Testis (tissue), 3 donors: ENCODE data around the gene FOXN3. TPM values are rescaled to one million over a fixed set of nuclear protein-coding genes. Genes with fewer than 3 reads are reported as not detected.

Source experiments
- DNase-seq: peaks from one replicate; pipeline ENCODE4 v3.0.0-alpha.2; 2019
- H3K27ac ChIP-seq, 2 donors: fragments of 200-600 bp; sonication (generic); one replicate each; pipeline ENCODE4 v1.5.1; 2019
- H3K27me3 ChIP-seq: fragments of 200-600 bp; sonication (generic); one replicate; pipeline ENCODE4 v1.5.1; 2019
- H3K36me3 ChIP-seq: fragments of 200-600 bp; sonication (generic); one replicate; pipeline ENCODE4 v1.5.1; 2017; ENCODE audit warnings: low read depth; ENCODE audit errors: missing control alignments
- H3K4me1 ChIP-seq: fragments of 200-600 bp; sonication (generic); one replicate; pipeline ENCODE4 v1.5.1; 2019
- H3K4me3 ChIP-seq, 2 donors: fragments of 200-600 bp; sonication (generic); one replicate each; pipeline ENCODE4 v1.5.1; 2017 to 2019
- H3K9me3 ChIP-seq: fragments of 200-600 bp; sonication (generic); one replicate; pipeline ENCODE4 v1.5.1; 2017
- POLR2A ChIP-seq: fragments of 450-650 bp; IDR thresholded peaks from one replicate; pipeline ENCODE4 v1.6.1; 2017; ENCODE audit warnings: antibody characterized with exemption, mild to moderate bottlenecking, moderate library complexity
- WGBS, 2 donors: methylation state at CpG; one replicate each; pipeline ENCODE4 v1.1.5; 2018; 5-methylcytosine and 5-hydroxymethylcytosine counted together
- intact Hi-C: fragments of 100-400 bp; cut with DNase I; formaldehyde crosslinking; loops from one replicate; pipeline ENCODE4 v1.15.1; 2023; ENCODE audit warnings: low total_unique reads
- polyA plus RNA-seq: library from polyadenylated mRNA; stranded (reverse); fragments of 350-450 nt; fragmentation: Illumina TruSeq; extraction: RNeasy Lipid Tissue Mini Kit (QIAGEN cat#74804); gene quantifications from one replicate; pipeline ENCODE4 v1.2.3, GENCODE V29; 2014; ENCODE audit warnings: low read depth, low replicate concordance; ENCODE audit not compliant: insufficient read depth
- total RNA-seq, 2 donors: library from RNA; depleted of rRNA; stranded (reverse); fragments of >200 nt; gene quantifications; one replicate each; pipeline ENCODE4 v1.2.3, GENCODE V29; 2016
- TF ChIP-seq, protein P1 (sequence below), 3 experiments: fragments of 450-650 bp in 2 of 3; fragments of 200-600 bp in 1 of 3; sonication (generic) in 1 of 3; IDR thresholded peaks; one replicate each; pipeline ENCODE4 v1.5.1; 2016 to 2019; ENCODE audit warnings: antibody characterized with exemption in 3 of 3, mild to moderate bottlenecking in 2 of 3, moderate library complexity in 1 of 3

FOXN3 gene
- total and polyA plus RNA-seq, 3 donors from 2014 or later = 40.7 to 103 (median 100) TPM

DNA sequence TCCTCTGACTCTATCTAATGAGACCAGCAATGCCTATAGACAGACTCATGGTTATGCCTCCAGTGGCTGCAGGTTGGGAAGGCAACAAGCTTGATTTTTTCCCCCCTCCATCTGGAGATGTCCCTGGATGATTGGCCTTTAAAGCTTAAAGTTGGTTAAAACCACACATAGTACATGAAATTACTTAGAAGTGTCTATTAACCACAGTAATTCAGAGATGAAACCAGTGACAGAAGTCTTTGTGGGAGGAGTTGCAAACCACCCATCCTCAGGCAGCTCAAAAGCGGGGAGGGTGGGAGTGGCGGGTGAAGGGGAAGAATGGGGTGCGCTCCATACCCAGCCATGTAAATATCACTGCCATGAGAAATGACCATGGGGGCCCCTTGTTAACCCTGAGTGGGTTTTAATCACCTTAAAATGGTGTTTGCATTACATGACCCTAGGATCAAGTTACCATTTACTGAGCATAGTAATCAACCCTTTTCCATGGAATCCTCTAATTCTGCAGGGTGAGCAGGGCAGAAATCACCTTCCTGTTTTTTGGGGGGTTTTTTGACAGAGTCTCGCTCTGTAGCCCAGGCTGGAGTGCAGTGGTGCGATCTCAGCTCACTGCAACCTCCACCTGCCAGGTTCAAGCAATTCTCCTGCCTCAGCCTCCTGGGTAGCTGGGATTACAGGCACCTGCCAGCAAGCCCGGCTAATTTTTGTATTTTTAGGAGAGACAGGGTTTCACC is 133.5 kb downstream of the FOXN3 start:
- DNase-seq = no peak
- Histone ChIP-seq H3K27ac (no peak overlapping the region), H3K36me3 (no peaks in the 10 kb centered on the region), H3K4me1 (peaks cover 5% of the 10 kb centered on the region), H3K27me3 (no peaks in the 10 kb centered on the region), H3K9me3 (no peaks in the 10 kb centered on the region), H3K4me3 (no peak overlapping the region)
- TF ChIP-seq, protein P1, sequence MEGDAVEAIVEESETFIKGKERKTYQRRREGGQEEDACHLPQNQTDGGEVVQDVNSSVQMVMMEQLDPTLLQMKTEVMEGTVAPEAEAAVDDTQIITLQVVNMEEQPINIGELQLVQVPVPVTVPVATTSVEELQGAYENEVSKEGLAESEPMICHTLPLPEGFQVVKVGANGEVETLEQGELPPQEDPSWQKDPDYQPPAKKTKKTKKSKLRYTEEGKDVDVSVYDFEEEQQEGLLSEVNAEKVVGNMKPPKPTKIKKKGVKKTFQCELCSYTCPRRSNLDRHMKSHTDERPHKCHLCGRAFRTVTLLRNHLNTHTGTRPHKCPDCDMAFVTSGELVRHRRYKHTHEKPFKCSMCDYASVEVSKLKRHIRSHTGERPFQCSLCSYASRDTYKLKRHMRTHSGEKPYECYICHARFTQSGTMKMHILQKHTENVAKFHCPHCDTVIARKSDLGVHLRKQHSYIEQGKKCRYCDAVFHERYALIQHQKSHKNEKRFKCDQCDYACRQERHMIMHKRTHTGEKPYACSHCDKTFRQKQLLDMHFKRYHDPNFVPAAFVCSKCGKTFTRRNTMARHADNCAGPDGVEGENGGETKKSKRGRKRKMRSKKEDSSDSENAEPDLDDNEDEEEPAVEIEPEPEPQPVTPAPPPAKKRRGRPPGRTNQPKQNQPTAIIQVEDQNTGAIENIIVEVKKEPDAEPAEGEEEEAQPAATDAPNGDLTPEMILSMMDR (IDR thresholded peaks at IDR 0.05) = no peak
- no peak for TF ChIP-seq POLR2A
- WGBS, 2 donors = 81 to 95% methylated on average over 5 to 6 of the region's 6 CpGs
- intact Hi-C loops = no loop called here

DNA sequence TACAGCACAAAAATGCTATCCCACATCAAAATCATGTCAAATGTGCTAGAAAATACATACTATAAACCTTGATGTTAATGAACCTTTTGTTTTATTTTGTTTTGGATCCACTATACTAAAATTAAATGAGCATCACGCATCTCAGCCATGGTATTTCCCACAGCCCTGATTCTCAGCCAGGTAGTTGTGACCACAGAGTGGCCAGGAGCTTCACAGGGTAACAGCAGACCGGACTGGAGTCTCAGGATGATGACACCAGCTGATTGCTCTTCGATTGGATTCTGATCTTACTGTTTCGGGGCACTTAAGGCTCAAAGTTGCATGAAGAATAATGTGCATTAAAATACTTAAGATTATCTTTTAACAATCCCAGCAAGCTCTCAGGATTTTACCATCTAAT is 134.8 kb downstream of the FOXN3 start:
- no peaks in the 10 kb centered on the region for H3K36me3 ChIP-seq
- H3K4me3 ChIP-seq = no peak overlapping the region
- no peaks in the 10 kb centered on the region for H3K9me3 ChIP-seq
- intact Hi-C loops = no loop called here
- peaks cover 5% of the 10 kb centered on the region for H3K4me1 ChIP-seq
- TF ChIP-seq, protein P1 (IDR thresholded peaks at IDR 0.05) = no peak
- TF ChIP-seq POLR2A = no peak
- no peak for DNase-seq
- WGBS, 2 donors = 95 to 97% methylated on average over 4 of the region's 4 CpGs
- no peak overlapping the region for H3K27ac ChIP-seq
- H3K27me3 ChIP-seq = no peaks in the 10 kb centered on the region

DNA sequence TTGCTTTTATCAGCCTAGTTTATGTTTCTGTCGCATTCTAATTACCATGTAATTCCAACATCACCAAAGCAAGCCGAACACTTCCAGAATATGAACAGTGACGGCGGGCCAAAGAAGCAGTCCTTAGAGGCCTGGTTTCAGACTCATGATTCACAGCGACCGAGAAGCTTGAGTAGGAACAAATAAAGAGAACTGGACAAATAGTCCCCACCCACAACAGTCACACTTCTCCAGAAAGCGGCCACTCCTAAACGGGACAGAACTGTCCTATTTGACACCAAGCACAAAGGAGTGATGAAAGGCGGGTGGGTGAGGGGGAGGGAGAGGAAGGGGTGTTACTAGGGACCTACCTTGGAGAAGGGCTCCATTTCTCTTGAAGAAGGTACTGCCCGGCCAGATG is 136.4 kb downstream of the FOXN3 start:
- no peak for DNase-seq

DNA sequence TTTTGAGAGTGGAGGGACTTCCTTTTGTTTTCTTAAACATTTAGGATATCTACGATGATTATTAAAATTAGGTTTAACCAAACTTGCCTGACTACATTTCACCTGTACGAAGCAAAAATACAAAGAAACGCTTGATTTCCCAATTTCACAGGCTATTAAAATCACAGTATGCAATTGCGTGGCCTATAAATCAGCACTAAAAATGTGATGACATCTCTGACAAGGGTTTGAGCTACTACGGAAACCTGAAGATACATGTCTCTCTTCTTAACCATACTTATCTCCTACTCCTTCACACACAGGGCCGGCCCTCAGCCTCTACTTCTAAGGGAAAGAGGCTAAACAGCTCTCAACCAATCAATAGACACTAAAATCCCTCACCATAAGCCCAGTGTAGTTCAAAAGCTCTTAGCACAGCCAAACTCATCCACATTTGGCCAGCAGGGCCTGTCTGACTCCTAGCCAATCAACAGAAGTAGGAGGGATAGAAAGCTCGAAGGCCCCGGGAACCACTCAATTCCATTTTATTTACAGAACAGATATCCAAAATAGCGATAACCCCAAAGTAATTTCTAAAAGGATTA is 137.3 kb downstream of the FOXN3 start:
- no peaks in the 10 kb centered on the region for H3K27me3 ChIP-seq
- no peak overlapping the region for H3K27ac ChIP-seq
- no peak overlapping the region for H3K4me3 ChIP-seq
- intact Hi-C loops = no loop called here
- H3K4me1 ChIP-seq = peaks cover 4% of the 10 kb centered on the region
- no peaks in the 10 kb centered on the region for H3K36me3 ChIP-seq
- 92 to 98% methylated on average over 9 of the region's 9 CpGs for WGBS, 2 donors
- TF ChIP-seq, protein P1 (IDR thresholded peaks at IDR 0.05) = no peak
- no peak for TF ChIP-seq POLR2A
- no peaks in the 10 kb centered on the region for H3K9me3 ChIP-seq
- DNase-seq = no peak

More for the DNA sequence above, 136.4 kb downstream of the FOXN3 start:
- 91 to 94% methylated on average over 10 of the region's 10 CpGs for WGBS, 2 donors
- H3K4me1 ChIP-seq = peaks cover 5% of the 10 kb centered on the region
- intact Hi-C loops = no loop called here
- no peak for TF ChIP-seq POLR2A
- TF ChIP-seq, protein P1 (IDR thresholded peaks at IDR 0.05) = no peak
- H3K27me3 ChIP-seq = no peaks in the 10 kb centered on the region
- H3K4me3 ChIP-seq = no peak overlapping the region
- no peak overlapping the region for H3K27ac ChIP-seq
- H3K36me3 ChIP-seq = no peaks in the 10 kb centered on the region
- no peaks in the 10 kb centered on the region for H3K9me3 ChIP-seq
